ENCODE data around the gene STRAP. TPM values are rescaled to one million over a fixed set of nuclear protein-coding genes. Genes with fewer than 3 reads are reported as not detected.

Gene STRAP
- total RNA-seq, result 10 to 100 TPM; 72.9 to 73.7 TPM

GRCh38 chr12:15882118-15882971 lies at the start of gene STRAP:
TSS of gene STRAP (plus strand) at chr12:15882387. CDS start at chr12:15882708, 321 bp downstream.

GRCh38 chr12:15910864-15911721 lies 28.9 kb downstream of the STRAP start, which contains the start of gene DERA:
TSS of gene DERA (plus strand) at chr12:15911332. CDS start at chr12:15911384, 52 bp downstream.

Other genes starting within 250 kb of the STRAP start
- gene EPS8, start 93.0 kb upstream of the STRAP start, total RNA-seq, result 1 to 10 TPM; 3.0 to 4.1 TPM
- gene DERA, start 28.9 kb downstream of the STRAP start, total RNA-seq, result 10 to 100 TPM; 23.3 to 27.1 TPM